SU-DHL-6 (cell line): ENCODE results near the gene TLL2.

Experiments used
- H2AFZ ChIP-seq: fragments of 200-600 bp; sonication (generic); 2 replicates; pipeline ENCODE4 v1.6.1; 2014; ENCODE audit warnings: low read depth, mild to moderate bottlenecking, moderate library complexity, mixed read lengths, antibody characterized with exemption, low read length; ENCODE audit not compliant: severe bottlenecking
- H3F3A ChIP-seq: fragments of 200-600 bp; shearing (Covaris generic); 2 replicates; pipeline ENCODE4 v1.6.0; 2016; ENCODE audit warnings: antibody characterized with exemption, mild to moderate bottlenecking; ENCODE audit not compliant: insufficient read depth
- H3K27ac ChIP-seq: fragments of 200-600 bp; sonication (generic); 2 replicates; pipeline ENCODE4 v1.5.1; 2016; ENCODE audit warnings: low read depth, mild to moderate bottlenecking, low read length, moderate library complexity, mixed read lengths
- H3K27me3 ChIP-seq: fragments of 200-600 bp; sonication (generic), shearing (Covaris generic); 2 replicates; pipeline ENCODE4 v1.6.0; 2014; ENCODE audit warnings: mild to moderate bottlenecking, low read length
- H3K36me3 ChIP-seq: fragments of 200-600 bp; sonication (generic); 2 replicates; pipeline ENCODE4 v1.6.1; 2014; ENCODE audit warnings: mild to moderate bottlenecking, low read length, mixed read lengths
- H3K4me2 ChIP-seq: fragments of 300-600, 200-600 bp; shearing (Covaris generic), sonication (generic); 2 replicates; pipeline ENCODE4 v1.6.0; 2014; ENCODE audit warnings: low read length, low read depth, mild to moderate bottlenecking; ENCODE audit not compliant: poor library complexity, severe bottlenecking
- H3K4me3 ChIP-seq: fragments of 200-600 bp; sonication (generic); 2 replicates; pipeline ENCODE4 v1.5.1; 2014; ENCODE audit warnings: antibody characterized with exemption, low read length, mild to moderate bottlenecking, mixed read lengths; ENCODE audit not compliant: insufficient read depth, poor library complexity, severe bottlenecking
- H3K79me2 ChIP-seq: fragments of 200-600 bp; sonication (generic); 2 replicates; pipeline ENCODE4 v1.6.1; 2014; ENCODE audit warnings: mild to moderate bottlenecking, low read length, moderate library complexity; ENCODE audit not compliant: insufficient read depth
- H3K9ac ChIP-seq: fragments of 200-600 bp; sonication (generic); 2 replicates; pipeline ENCODE4 v1.7.0; 2014; ENCODE audit warnings: mild to moderate bottlenecking, low read length
- H3K9me2 ChIP-seq: fragments of 200-600 bp; sonication (generic); replicated peaks from 2 replicates; pipeline ENCODE4 v1.6.1; 2014; ENCODE audit warnings: low read length; ENCODE audit not compliant: insufficient read depth
- H3K9me3 ChIP-seq: fragments of 200-600 bp; sonication (generic); 2 replicates; pipeline ENCODE4 v1.6.1; 2014; ENCODE audit warnings: low read length, mixed read lengths; ENCODE audit not compliant: insufficient read depth
- H4K20me1 ChIP-seq: fragments of 200-600 bp; sonication (generic); 2 replicates; pipeline ENCODE4 v1.6.1; 2014; ENCODE audit warnings: low read depth, mild to moderate bottlenecking, antibody characterized with exemption, low read length, moderate library complexity, mixed read lengths
- CTCF ChIP-seq: fragments of 200-600 bp; sonication (generic); IDR thresholded peaks from one replicate; pipeline ENCODE4 v1.5.1; 2017; ENCODE audit warnings: antibody characterized with exemption, mild to moderate bottlenecking, low read length, moderate library complexity; ENCODE audit not compliant: insufficient read depth, poor library complexity, severe bottlenecking
- EZH2phosphoT487 ChIP-seq: fragments of 200-600 bp; sonication (generic), shearing (Covaris generic); conservative IDR thresholded peaks from 2 replicates; pipeline ENCODE4 v1.6.1; 2018; ENCODE audit warnings: mild to moderate bottlenecking, antibody characterized with exemption, low read length, moderate library complexity, mixed read lengths

The TLL2 gene

DNA sequence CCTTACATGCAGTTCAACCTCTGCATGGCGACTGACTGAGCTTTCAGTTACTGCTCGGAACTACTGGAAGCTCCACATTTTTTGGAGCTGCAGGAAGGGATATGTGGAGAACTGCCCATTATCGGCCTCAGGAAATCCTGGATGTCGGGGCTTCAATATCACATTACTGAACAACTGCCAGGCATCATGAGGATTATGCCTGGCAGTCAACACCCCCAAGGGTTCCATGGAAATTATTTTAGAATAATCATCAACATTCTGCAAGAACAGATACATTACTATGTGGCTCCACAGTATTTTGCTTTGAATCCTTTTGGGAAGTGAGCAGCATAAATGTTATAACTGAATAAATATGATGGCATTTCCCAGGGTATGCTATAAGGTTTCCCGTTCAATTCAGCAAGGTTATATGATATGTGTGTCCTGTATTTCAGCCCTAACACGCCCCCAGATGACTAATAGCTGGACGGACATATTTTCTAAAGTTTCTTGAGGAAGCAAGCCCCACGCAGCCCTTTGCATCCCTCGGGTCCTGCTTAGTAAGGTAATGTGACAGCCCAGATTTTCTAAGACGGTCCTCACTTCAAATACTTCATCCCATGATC lies 101.9 kb downstream of the TLL2 start:
- TF ChIP-seq EZH2phosphoT487: no peak
- no peak for TF ChIP-seq CTCF

GRCh38 chr10:96410296-96410695 lies 103.4 kb downstream of the TLL2 start:
- Histone ChIP-seq H3K4me3 (no peak overlapping the region), H3K9ac (no peak overlapping the region), H3K79me2 (no peaks in the 10 kb centered on the region), H3K36me3 (no peaks in the 10 kb centered on the region), H3K27me3 (no peaks in the 10 kb centered on the region), H2AFZ (no peak overlapping the region), H3K9me2 (no peaks in the 10 kb centered on the region), H3K27ac (no peak overlapping the region), H3K4me2 (no peak overlapping the region), H3K9me3 (no peaks in the 10 kb centered on the region), H3F3A (no peaks in the 10 kb centered on the region), H4K20me1 (no peaks in the 10 kb centered on the region)
- TF ChIP-seq CTCF (no peak), EZH2phosphoT487 (no peak)

More for the DNA sequence above, 101.9 kb downstream of the TLL2 start:
- no peaks in the 10 kb centered on the region for H3K79me2 ChIP-seq
- H3K9ac ChIP-seq: no peak overlapping the region
- no peak overlapping the region for H3K27ac ChIP-seq
- no peaks in the 10 kb centered on the region for H4K20me1 ChIP-seq
- H3K4me2 ChIP-seq: no peak overlapping the region
- no peaks in the 10 kb centered on the region for H3F3A ChIP-seq
- no peaks in the 10 kb centered on the region for H3K9me2 ChIP-seq
- H2AFZ ChIP-seq: no peak overlapping the region
- H3K27me3 ChIP-seq: no peaks in the 10 kb centered on the region
- H3K9me3 ChIP-seq: no peaks in the 10 kb centered on the region
- H3K36me3 ChIP-seq: no peaks in the 10 kb centered on the region
- H3K4me3 ChIP-seq: no peak overlapping the region

- Histone ChIP-seq H3F3A (no peaks in the 10 kb centered on the region), H3K9ac (no peak overlapping the region), H3K4me2 (no peak overlapping the region), H3K4me3 (no peak overlapping the region), H3K9me2 (no peaks in the 10 kb centered on the region), H3K36me3 (no peaks in the 10 kb centered on the region), H4K20me1 (no peaks in the 10 kb centered on the region), H3K27me3 (no peaks in the 10 kb centered on the region), H3K27ac (no peak overlapping the region), H3K79me2 (no peaks in the 10 kb centered on the region), H3K9me3 (no peaks in the 10 kb centered on the region), H2AFZ (no peak overlapping the region)
- no peak for TF ChIP-seq CTCF
- TF ChIP-seq EZH2phosphoT487: no peak
These were observed 105.5 kb downstream of the TLL2 start for GRCh38 chr10:96408201-96408600.
